ENCODE results near the gene PDE2A. TPM values are rescaled to one million over a fixed set of nuclear protein-coding genes. Genes with fewer than 3 reads are reported as not detected.

The PDE2A gene
- total RNA-seq, 1 experiment from 2014 or later, result 9.6 TPM

- Histone ChIP-seq H3K9me3 (ENCODE audit: insufficient read depth, low read depth) (no peaks in the 10 kb centered on the region), H3K27ac (no peak overlapping the region), H3K4me3 (no peak overlapping the region), H3K9me2 (ENCODE audit: insufficient read depth) (no peaks in the 10 kb centered on the region), H3K4me2 (no peak overlapping the region), H3K4me1 (replicated peaks; ENCODE audit: insufficient read depth) (peaks cover 15% of the 10 kb centered on the region), H3K27me3 (ENCODE audit: insufficient read depth, low read depth) (no peaks in the 10 kb centered on the region), H3F3A (ENCODE audit: insufficient read depth, low read depth) (peaks cover 7% of the 10 kb centered on the region; the same call in 1 of the 2 replicates), H2AFZ (no peak overlapping the region), H4K20me1 (ENCODE audit: insufficient read depth) (peaks cover 23% of the 10 kb centered on the region), H3K79me2 (ENCODE audit: low read depth) (peaks cover 41% of the 10 kb centered on the region), H3K36me3 (ENCODE audit: low read depth) (no peaks in the 10 kb centered on the region)
- ChIA-PET POLR2A (ENCODE audit: unreplicated experiment) (interaction anchor here (0.6 kb wide), 1 partner anchor 172 kb away, joined by 6 read pairs; no protein-coding TSS in a partner anchor), CTCF (interaction anchor here (0.6 kb wide), 1 partner anchor 173 kb away, joined by 4 read pairs; no protein-coding TSS in a partner anchor)
- BruUV-seq (replicated peaks), result no TSS peak
- no peak for DNase-seq
- TF ChIP-seq EZH2 (IDR thresholded peaks at IDR 0.05; ENCODE audit: low read depth), result no peak
- no peak for TF ChIP-seq CTCF (conservative IDR thresholded peaks at IDR 0.05)
- intact Hi-C loops (cut with micrococcal nuclease; ENCODE audit: unreplicated experiment), result no loop called here
Observed at GRCh38 chr11:72718101-72718501, 43.9 kb upstream of the PDE2A start.

- peaks cover 33% of the 10 kb centered on the region for H3K79me2 ChIP-seq (ENCODE audit: low read depth)
- TF ChIP-seq CTCF (conservative IDR thresholded peaks at IDR 0.05) (no peak), EZH2 (IDR thresholded peaks at IDR 0.05; ENCODE audit: low read depth) (no peak)
- H4K20me1 ChIP-seq (ENCODE audit: insufficient read depth), result peaks cover 30% of the 10 kb centered on the region
- no peak overlapping the region for H2AFZ ChIP-seq
- H3K36me3 ChIP-seq (ENCODE audit: low read depth), result no peaks in the 10 kb centered on the region
- DNase-seq, result no peak
- peaks cover 10% of the 10 kb centered on the region for H3K4me1 ChIP-seq (replicated peaks; ENCODE audit: insufficient read depth)
- H3K9me2 ChIP-seq (ENCODE audit: insufficient read depth), result no peaks in the 10 kb centered on the region
- POLR2A ChIA-PET (ENCODE audit: unreplicated experiment), result interaction anchor here (0.7 kb wide), 1 partner anchor 126 kb away, joined by 3 read pairs; no protein-coding TSS in a partner anchor
- no TSS peak for BruUV-seq (replicated peaks)
- CTCF ChIA-PET, result interaction anchor here (0.6 kb wide), 1 partner anchor 15 kb away, joined by 9 read pairs; no protein-coding TSS in a partner anchor
- H3F3A ChIP-seq (ENCODE audit: insufficient read depth, low read depth), result peaks cover 7% of the 10 kb centered on the region; the same call in 1 of the 2 replicates
- no peak overlapping the region for H3K27ac ChIP-seq
- H3K4me2 ChIP-seq, result no peak overlapping the region
- no peaks in the 10 kb centered on the region for H3K27me3 ChIP-seq (ENCODE audit: insufficient read depth, low read depth)
- intact Hi-C loops (cut with micrococcal nuclease; ENCODE audit: unreplicated experiment), result no loop called here
- no peak overlapping the region for H3K4me3 ChIP-seq
- H3K9me3 ChIP-seq (ENCODE audit: insufficient read depth, low read depth), result no peaks in the 10 kb centered on the region
Observed at GRCh38 chr11:72716788-72717435, 42.7 kb upstream of the PDE2A start.

- Histone ChIP-seq H2AFZ (no peak overlapping the region), H3K9me2 (ENCODE audit: insufficient read depth) (no peaks in the 10 kb centered on the region), H3K27ac (no peak overlapping the region), H3F3A (ENCODE audit: insufficient read depth, low read depth) (peaks cover 7% of the 10 kb centered on the region; the same call in 1 of the 2 replicates), H3K4me3 (no peak overlapping the region), H3K27me3 (ENCODE audit: insufficient read depth, low read depth) (no peaks in the 10 kb centered on the region), H4K20me1 (ENCODE audit: insufficient read depth) (peaks cover 33% of the 10 kb centered on the region), H3K4me2 (no peak overlapping the region), H3K79me2 (ENCODE audit: low read depth) (peaks cover 26% of the 10 kb centered on the region), H3K36me3 (ENCODE audit: low read depth) (no peaks in the 10 kb centered on the region), H3K4me1 (replicated peaks; ENCODE audit: insufficient read depth) (peaks cover 8% of the 10 kb centered on the region; the same call in 1 of the 2 replicates), H3K9me3 (ENCODE audit: insufficient read depth, low read depth) (no peaks in the 10 kb centered on the region)
- intact Hi-C loops (cut with micrococcal nuclease; ENCODE audit: unreplicated experiment), result no loop called here
- no peak for DNase-seq
- BruUV-seq (replicated peaks), result no TSS peak
- no peak for TF ChIP-seq CTCF (conservative IDR thresholded peaks at IDR 0.05)
- no peak for TF ChIP-seq EZH2 (IDR thresholded peaks at IDR 0.05; ENCODE audit: low read depth)
- ChIA-PET POLR2A (ENCODE audit: unreplicated experiment) (no interaction called here), CTCF (no interaction called here)
Observed at GRCh38 chr11:72716290-72716689, 42.1 kb upstream of the PDE2A start.

Data from PC-9 (cell line).